SKM-1 treated with dmso at 0.1 percent for 144 hours (cell line): ENCODE data around the gene CARS2.
A peak's percentile ranks its signal among the peaks of the same experiment; 100 is the strongest.
"Not testable (repeated sequence)": the region's sequence is repeated elsewhere in the genome, so short reads cannot be mapped to it uniquely, and the experiment has no call there.

Experiments used
- DNase-seq: peaks from one replicate; lab custom pipeline; 2025; ENCODE audit not compliant: unreplicated experiment; lab: John Stamatoyannopoulos, UW

The CARS2 gene

GRCh38 chr13:110620596-110620995 lies 85.3 kb downstream of the CARS2 start:
- no peak for DNase-seq

- DNase-seq = no peak
Measured at GRCh38 chr13:110618780-110619179, 87.1 kb downstream of the CARS2 start.

- no peak for DNase-seq
Measured at GRCh38 chr13:110618167-110618566, 87.7 kb downstream of the CARS2 start.

- DNase-seq = no peak
Measured at GRCh38 chr13:110617321-110618072, 88.4 kb downstream of the CARS2 start.

- no peak for DNase-seq
Measured at GRCh38 chr13:110616103-110617101, 89.5 kb downstream of the CARS2 start.

GRCh38 chr13:110615322-110616102 lies 90.4 kb downstream of the CARS2 start, which contains the start of gene NAXD:
Gene NAXD (plus strand): TSS chr13:110615545. CDS start chr13:110615602, 57 bp downstream.
- DNase-seq = peak; percentile 40

- DNase-seq = no peak
Measured at GRCh38 chr13:110615005-110615321, 91.0 kb downstream of the CARS2 start.

- no peak for DNase-seq
Measured at GRCh38 chr13:110610955-110611595, 94.8 kb downstream of the CARS2 start.

GRCh38 chr13:110607675-110608224 lies 98.2 kb downstream of the CARS2 start:
- DNase-seq = no peak

- DNase-seq = not testable (repeated sequence)
Measured at GRCh38 chr13:110606281-110606680, 99.6 kb downstream of the CARS2 start.

- no peak for DNase-seq
Measured at GRCh38 chr13:110605132-110605531, 100.8 kb downstream of the CARS2 start.

GRCh38 chr13:110600980-110601379 lies 104.9 kb downstream of the CARS2 start:
- DNase-seq = no peak

- no peak for DNase-seq
Measured at GRCh38 chr13:110600261-110600819, 105.6 kb downstream of the CARS2 start.

GRCh38 chr13:110597041-110597689 lies 108.8 kb downstream of the CARS2 start:
- DNase-seq = no peak

- DNase-seq = peak; percentile 75
Measured at GRCh38 chr13:110593430-110594130, 112.3 kb downstream of the CARS2 start.

GRCh38 chr13:110592665-110593064 lies 113.3 kb downstream of the CARS2 start:
- DNase-seq = no peak
